Stimulated activated CD8-positive, alpha-beta memory T cell treated with anti-CD3 and anti-CD28 coated beads, Interleukin-12 subunit alpha, Interleukin-12 subunit beta, amount 100 ng/mL, for 24 hours (primary cell): ENCODE results near the gene CHIA.
"Not testable (repeated sequence)": the region's sequence is repeated elsewhere in the genome, so short reads cannot be mapped to it uniquely, and the experiment has no call there.

Source experiments
- DNase-seq: peaks from one replicate; pipeline ENCODE4 v3.0.0-alpha.2; 2020; ENCODE audit errors: extremely low read depth

CHIA gene

GRCh38 chr1:111285879-111286278 is 4.8 kb upstream of the CHIA start:
- no peak for DNase-seq

DNA sequence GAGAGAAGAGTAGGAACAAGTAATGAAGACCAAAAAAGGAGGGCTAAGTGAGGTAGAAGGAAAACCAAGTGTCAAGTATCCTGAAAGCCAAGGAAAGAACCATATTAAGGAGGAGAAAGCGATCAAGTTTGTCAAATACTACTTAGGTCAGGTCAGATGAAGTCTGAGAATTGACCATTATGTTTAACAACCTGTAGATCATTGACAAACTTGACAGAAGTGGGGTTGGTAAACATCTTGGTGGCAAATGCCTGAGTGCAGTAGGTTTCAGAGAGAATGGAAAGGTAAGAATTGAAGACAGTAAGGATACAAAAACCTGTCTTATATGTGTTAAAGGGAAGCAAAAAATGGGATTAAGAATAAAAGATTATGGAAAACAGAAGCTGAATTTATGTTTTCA is 3.7 kb upstream of the CHIA start:
- no peak for DNase-seq

GRCh38 chr1:111289371-111289770 is 1.3 kb upstream of the CHIA start:
- DNase-seq, result no peak

GRCh38 chr1:111290104-111290503 is 547 bp upstream of the CHIA start:
- no peak for DNase-seq

GRCh38 chr1:111294390-111294789 is 3.7 kb downstream of the CHIA start:
- DNase-seq, result no peak

- no peak for DNase-seq
Observed at GRCh38 chr1:111302374-111302773, 11.7 kb downstream of the CHIA start.

DNA sequence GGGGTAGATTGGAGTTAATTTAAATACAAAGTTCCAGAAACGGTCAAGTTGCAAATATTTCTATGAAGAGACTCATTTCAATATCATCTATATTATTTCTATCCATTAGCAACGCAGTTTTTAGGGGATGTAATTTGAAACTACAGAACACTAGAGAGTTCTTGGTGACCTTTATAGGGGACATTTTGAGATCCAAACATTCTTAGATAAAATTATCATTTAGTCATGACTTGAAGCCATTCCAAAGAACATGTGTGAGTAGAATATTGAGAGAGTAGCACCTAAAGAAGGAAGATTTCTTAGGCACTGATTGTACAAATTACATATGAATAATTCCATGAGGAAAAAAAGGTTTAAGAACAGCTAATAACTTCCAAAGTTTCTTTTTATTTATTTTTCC is 19.0 kb downstream of the CHIA start:
- DNase-seq, result no peak

GRCh38 chr1:111318523-111318922 is 27.9 kb downstream of the CHIA start:
- DNase-seq, result no peak

GRCh38 chr1:111320066-111320879 is 29.6 kb downstream of the CHIA start:
- DNase-seq, result no peak

DNA sequence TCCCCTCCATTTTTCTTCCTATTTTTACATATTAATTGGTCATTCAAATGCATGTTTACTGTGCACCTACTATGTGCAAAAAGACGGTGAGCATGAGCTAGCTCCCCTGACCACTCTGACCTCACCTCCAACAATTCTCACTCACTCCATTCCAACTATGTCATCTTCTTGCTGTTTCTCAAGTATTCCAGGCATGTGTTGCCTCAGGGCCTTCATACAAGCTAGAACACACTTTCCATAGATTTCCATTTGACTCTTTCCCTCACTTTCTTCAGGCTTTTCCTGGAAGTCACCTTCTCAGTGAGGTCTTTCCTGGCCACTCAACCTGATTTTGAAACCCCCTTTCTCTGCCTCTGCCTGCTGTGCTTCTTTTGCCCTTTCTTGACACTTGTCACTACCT is 32.6 kb downstream of the CHIA start:
- no peak for DNase-seq

- DNase-seq, result no peak
Observed at GRCh38 chr1:111332190-111332589, 41.5 kb downstream of the CHIA start.

DNA sequence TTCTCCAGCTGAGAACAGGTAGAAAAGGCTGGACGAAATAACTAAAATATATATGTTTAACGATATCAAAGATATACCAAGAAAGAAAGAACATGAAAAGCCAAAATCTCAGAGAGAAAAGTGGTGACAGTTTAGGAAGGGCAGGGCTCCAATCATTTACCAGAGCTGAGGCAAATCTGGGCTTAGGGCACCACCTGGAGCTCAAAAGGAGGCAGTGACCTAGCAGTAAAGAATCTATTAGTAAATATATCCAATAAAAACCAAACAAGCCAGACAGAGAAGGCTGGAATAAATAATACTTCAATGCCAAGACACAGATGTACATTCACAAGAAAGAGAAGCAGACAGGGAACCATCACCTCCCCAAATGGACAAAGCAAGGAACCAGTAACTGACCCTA is 43.5 kb downstream of the CHIA start:
- no peak for DNase-seq

GRCh38 chr1:111335214-111335877 is 44.7 kb downstream of the CHIA start:
- DNase-seq, result not testable (repeated sequence)

- not testable (repeated sequence) for DNase-seq
Observed at GRCh38 chr1:111338849-111339248, 48.2 kb downstream of the CHIA start.

DNA sequence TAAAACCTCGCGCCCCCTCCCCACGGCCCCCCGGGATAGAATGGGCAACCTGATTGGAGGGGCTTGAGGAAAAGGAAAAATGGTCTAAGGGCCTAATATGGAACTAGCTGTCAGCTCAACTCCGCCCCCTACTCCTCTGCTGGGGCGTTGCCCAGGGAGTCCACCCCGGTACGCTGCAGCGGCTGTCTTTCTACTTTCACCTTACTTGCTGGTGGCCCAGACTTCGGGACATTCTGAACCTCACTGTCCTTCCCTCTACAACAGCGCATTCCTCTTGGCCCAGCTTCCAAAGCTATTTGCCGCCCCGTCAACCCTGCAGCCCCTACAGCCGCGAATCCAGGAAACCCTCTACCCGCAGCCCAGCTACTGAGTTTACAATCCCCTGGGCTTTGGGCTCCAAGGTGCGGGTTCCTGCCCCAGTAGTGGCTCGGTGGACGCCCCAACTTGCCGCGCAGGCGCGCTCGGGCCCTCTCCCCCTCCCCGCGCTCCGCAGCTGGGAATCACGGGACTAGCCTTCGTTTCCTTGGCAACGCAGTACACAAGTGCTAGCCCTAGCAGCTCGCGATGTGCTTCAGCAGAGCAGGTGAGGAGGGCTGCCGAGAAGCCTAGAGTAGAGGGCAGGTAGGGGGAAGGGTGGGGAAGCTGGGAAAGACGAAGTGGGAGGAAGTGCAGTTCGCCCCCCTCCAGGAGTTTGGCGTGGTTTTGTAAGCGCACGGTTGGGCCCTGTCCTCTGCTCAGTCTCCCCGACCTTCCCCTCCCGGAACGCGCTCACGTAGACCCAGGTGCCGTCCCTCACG is 55.6 kb downstream of the CHIA start:
- DNase-seq, result peak; percentile 57

DNA sequence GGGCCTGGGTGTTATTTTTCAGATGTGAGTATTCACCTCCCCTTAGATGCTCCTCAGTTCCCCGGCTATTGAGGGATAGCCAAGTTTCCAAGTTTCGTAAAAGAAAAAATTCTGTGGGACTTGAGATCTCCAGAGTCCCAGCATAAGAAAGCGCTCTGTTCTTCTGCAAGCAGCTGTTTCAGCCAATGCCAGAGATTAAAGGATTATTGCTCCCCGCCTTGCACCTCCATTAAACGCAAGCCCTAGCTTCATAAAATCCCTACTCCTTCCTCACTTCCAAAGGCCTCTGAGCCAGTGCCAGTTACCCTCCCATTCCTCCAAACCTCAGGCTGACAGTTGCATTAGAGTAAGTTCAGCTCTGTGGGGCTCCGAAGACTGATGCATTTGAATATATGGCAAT is 56.4 kb downstream of the CHIA start:
- DNase-seq, result no peak

DNA sequence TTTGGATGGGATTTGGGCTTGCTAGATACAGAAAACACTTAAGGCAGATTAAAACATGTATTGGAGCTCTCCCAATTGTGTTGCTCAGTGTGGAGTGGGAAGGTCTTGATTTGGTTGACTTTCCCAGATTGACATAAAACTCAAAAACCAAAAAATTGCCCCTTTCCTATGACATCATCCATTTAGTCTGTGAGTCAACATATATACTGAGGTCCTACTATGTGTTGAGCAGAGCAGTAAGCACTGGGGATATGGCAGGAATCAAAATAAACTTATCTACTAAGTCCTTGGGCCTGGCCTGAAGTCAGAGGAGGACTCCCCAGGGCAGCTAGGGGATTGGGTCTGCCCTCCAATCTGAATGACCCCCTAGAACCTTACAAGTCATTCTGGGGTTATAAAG is 61.0 kb downstream of the CHIA start:
- DNase-seq, result no peak

DNA sequence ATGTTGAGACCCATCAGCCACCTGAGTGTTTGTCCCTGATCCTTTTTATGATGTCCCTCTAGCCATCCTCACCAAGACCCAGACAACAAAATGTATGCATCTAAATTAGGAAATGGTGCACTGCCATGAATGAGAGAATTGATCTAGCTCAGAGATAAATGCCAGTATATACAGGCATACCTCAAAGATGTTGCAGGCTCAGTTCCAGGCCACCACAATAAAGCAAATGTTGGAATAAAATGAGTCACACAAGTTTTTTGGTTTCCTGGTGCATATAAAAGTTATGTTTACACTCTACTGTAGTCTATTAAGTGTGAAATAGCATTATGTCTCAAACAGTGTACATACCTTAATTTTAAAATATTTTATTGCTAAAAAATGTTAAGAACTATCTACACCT is 63.9 kb downstream of the CHIA start:
- no peak for DNase-seq

DNA sequence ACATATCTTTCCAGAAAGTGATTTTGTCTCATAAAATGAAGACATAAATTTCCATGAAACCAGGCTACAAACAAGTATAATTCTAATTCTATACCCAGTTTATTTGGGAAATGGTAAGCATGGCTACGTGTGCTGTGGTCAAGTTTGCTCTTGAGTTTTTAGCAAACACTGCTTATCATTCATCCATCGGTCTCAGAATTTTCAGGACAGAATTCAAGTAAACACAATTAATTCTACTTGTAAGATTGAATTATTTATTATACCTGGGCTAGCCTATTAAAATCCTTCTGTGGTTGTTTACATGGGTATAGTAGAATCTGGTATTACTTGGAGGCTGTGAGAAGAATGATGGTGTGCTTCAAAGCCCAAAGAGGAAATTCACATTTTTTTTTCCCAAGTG is 68.3 kb downstream of the CHIA start:
- no peak for DNase-seq

GRCh38 chr1:111359376-111359775 is 68.7 kb downstream of the CHIA start:
- no peak for DNase-seq

- DNase-seq, result not testable (repeated sequence)
Observed at GRCh38 chr1:111360257-111360656, 69.6 kb downstream of the CHIA start.

DNA sequence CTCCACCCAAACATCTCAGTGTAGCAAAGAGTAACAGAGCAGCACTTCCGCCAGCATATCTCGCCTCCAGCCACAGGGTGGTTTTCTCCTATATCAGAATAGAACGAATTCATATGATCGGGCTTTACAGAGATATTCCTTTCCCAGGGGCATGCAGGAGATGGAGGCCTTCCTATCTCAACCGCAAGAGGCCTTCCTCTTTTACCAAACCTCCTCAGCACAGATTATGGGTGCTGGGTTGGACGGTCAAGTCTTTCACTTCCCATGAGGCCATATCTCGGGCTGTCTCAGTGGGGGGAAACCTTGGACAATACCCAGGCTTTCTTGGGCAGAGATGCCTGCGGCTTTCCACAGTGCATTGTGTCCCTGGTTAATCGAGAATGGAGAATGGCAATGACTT is 71.1 kb downstream of the CHIA start:
- no peak for DNase-seq

GRCh38 chr1:111364690-111365089 is 74.0 kb downstream of the CHIA start:
- DNase-seq, result no peak
